DOHH2 (cell line): ENCODE data around the gene CHRNA9.

Experiments used
- EZH2phosphoT487 ChIP-seq: fragments of 200-600 bp; sonication (generic); IDR thresholded peaks from 2 replicates; pipeline ENCODE4 v1.6.1; 2017; ENCODE audit warnings: borderline replicate concordance, mild to moderate bottlenecking, antibody characterized with exemption, low read length, moderate library complexity, mixed read lengths
- TF ChIP-seq, protein P1 (sequence below): fragments of 200-600 bp; sonication (generic); IDR thresholded peaks from one replicate; pipeline ENCODE4 v1.5.1; 2014; ENCODE audit warnings: antibody characterized with exemption, mild to moderate bottlenecking, low read depth, low read length; ENCODE audit not compliant: poor library complexity, severe bottlenecking

DNA sequence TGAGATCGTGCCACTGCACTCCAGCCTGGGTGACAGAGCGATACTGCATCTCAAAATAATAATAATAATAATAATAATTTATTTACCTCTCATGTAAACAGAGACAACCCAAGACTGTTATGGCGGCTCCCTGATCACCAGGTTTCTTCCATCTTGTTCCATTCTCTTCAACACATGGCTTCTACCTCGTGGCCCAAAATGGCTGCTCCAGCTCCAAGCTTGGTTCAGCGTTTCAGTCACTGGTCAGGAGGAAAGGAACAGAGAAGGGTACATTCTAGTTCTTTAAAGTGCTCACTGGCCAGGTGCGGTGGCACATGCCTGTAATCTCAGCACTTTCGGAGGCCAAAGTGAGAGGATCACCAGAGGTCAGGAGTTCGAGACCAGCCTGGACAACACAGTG lies 24.9 kb upstream of the CHRNA9 start:
- TF ChIP-seq, protein P1, sequence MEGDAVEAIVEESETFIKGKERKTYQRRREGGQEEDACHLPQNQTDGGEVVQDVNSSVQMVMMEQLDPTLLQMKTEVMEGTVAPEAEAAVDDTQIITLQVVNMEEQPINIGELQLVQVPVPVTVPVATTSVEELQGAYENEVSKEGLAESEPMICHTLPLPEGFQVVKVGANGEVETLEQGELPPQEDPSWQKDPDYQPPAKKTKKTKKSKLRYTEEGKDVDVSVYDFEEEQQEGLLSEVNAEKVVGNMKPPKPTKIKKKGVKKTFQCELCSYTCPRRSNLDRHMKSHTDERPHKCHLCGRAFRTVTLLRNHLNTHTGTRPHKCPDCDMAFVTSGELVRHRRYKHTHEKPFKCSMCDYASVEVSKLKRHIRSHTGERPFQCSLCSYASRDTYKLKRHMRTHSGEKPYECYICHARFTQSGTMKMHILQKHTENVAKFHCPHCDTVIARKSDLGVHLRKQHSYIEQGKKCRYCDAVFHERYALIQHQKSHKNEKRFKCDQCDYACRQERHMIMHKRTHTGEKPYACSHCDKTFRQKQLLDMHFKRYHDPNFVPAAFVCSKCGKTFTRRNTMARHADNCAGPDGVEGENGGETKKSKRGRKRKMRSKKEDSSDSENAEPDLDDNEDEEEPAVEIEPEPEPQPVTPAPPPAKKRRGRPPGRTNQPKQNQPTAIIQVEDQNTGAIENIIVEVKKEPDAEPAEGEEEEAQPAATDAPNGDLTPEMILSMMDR = no peak
- TF ChIP-seq EZH2phosphoT487 = no peak
